Measurements from ENCODE around the gene AKR1D1. TPM values are rescaled to one million over a fixed set of nuclear protein-coding genes. Genes with fewer than 3 reads are reported as not detected.
"Not testable (repeated sequence)": the region's sequence is repeated elsewhere in the genome, so short reads cannot be mapped to it uniquely, and the experiment has no call there.

AKR1D1 gene, protein sequence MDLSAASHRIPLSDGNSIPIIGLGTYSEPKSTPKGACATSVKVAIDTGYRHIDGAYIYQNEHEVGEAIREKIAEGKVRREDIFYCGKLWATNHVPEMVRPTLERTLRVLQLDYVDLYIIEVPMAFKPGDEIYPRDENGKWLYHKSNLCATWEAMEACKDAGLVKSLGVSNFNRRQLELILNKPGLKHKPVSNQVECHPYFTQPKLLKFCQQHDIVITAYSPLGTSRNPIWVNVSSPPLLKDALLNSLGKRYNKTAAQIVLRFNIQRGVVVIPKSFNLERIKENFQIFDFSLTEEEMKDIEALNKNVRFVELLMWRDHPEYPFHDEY
- not detected for total RNA-seq

DNA sequence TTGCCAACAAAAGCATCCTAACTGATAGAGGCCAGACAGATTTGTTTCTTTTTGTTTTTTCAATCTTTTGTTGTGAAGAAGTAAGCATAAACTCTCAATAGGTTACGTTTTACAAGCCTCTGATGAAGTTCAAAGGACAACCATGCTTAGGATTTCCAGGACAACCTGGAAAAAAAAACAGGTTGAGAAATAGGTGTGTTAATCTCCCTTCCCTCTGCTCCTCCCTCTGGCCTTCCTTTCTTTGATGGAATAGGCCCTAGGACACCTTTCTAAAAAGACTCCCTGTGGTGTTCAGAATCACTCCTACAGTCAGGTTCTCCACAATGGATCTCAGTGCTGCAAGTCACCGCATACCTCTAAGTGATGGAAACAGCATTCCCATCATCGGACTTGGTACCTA lies at the start of gene AKR1D1:
AKR1D1 (plus strand) TSS at position 264 of the 400 bp plus-strand sequence; CDS start at position 324, 60 bp downstream.
- ATAC-seq (no peak), DNase-seq (ENCODE audit: low spot score) (no peak)
- intact Hi-C loops (cut with DNase I) = no loop called here

DNA sequence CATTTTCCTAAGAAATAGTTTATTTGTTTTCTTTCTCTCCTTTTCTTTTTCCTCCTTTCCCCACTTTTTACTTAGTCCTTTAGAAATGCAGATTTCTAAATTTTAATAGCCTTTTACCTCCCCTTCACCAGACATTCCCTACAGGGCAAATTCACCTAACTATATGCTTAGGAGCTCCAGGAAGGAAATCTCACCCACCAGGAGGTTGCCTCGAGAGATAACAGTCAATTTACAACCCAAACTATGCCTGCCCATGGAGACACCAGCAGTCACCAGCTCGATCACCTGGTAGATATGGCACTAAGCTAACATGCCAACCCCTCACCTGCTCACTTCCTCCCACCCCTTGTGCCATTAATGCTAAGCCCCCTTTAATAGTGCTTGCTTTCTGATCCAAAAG lies 49.2 kb upstream of the AKR1D1 start:
- intact Hi-C loops (cut with DNase I) = no loop called here
- DNase-seq (ENCODE audit: low spot score) (no peak), ATAC-seq (no peak)

DNA sequence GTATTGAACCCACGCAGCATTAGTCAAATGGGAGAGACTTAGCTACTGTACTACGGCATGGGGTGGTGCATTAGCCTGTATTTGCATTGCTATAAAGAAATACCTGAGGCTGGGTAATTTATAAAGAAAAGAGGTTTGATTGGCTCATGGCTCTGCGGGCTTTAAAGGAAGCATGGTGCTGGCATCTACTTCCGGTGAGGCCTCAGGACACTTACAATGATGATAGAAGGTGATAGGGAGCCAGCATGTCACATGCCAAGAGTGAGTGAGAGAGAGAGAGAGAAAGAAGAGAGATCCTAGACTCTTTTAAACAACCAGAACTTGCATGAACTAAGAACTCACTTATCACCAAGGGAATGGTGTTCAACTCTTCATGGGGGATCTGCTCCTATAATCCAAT lies 47.1 kb upstream of the AKR1D1 start:
- intact Hi-C loops (cut with DNase I) = no loop called here

DNA sequence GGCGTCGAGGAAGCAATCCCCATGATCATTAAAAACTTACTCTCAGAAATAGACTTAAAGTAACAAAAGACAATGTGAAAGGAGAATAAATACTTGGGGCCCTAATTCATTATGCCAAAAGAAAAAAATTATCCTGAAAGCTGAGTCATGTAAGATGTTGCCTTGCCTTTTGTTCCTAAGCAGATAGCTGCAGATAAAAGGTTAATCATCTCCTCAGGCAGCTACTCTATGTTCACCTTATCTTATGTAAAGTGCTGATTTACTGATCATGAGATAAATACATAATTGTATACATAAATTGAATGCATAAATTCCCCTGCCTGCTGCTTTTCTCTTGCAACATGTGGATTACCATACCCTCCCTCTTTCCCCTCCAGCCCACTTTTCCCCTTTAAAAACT lies 46.3 kb upstream of the AKR1D1 start:
- ATAC-seq (no peak), DNase-seq (ENCODE audit: low spot score) (no peak)
- intact Hi-C loops (cut with DNase I) = no loop called here

More for the DNA sequence above, 47.1 kb upstream of the AKR1D1 start:
- DNase-seq (ENCODE audit: low spot score) (no peak), ATAC-seq (no peak)

DNA sequence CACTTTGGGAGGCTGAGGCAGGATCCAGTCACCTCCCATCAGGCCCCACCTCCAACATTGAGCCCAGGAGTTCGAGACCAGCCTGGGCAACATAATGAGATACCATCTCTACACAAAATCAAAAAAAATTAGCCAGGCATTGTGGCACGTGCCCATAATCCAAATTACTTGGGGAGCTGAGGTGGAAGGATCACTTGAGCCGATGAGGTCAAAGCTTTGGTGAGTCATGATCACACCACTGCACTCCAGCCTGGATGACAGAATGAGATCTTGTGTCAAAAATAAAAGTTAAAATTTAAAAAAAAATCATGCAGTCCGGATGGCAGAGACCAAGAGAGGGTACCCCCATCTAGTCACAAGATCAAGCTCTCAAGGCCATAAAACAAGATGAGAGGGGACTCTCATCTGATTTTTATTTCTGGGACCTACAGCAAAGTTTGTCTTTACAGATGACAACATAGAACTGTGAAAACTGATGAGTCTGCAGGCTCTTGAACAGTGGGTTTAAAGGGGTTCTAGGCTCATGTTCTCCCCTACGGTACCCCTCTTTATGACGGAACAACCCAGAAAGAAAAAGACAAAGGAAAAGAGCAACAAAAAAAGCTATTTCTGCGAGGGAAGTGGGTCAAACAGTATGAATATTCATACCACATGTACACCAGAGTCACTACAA lies 45.4 kb upstream of the AKR1D1 start:
- intact Hi-C loops (cut with DNase I) = no loop called here
- DNase-seq (ENCODE audit: low spot score) (no peak), ATAC-seq (no peak)

DNA sequence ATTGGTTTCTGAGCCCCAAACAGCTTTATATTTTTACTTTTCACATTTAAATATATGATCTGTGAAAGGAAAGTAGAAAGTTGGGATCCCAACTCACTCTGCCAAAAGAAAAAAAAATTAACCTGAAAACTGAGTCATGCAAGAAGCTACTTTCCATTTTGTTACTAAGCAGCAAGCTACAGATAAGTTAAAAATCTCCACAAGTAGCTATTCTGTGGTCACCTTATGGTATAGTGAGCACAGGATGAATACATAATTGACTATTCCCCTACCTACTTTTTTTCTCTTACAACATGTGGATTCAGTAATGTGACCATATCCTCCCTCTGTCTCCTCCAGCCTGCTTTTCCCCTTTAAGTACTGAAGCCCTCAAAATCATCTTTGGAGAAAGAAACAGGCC lies 44.1 kb upstream of the AKR1D1 start:
- ATAC-seq (no peak), DNase-seq (ENCODE audit: low spot score) (no peak)
- intact Hi-C loops (cut with DNase I) = no loop called here

DNA sequence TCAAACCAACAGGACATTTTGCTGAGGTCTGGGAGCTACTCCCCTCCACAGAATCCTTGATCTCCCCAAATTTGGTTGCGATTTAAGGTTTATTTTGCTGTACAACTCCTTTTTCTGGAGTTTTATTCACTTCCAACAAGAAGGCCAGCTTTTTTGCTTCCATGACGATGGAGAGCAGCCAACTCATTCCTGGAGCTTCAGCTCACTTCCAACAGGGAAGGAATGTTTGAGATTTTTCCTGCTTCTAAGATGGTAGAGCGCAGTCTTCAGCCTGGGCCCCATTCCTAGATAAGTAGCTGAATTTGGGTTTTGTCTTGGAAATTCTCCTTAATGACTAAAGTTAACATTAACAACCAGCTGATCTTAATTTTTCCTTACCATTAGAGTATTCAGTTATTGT lies 43.5 kb upstream of the AKR1D1 start:
- DNase-seq (ENCODE audit: low spot score) (no peak), ATAC-seq (no peak)
- intact Hi-C loops (cut with DNase I) = no loop called here

DNA sequence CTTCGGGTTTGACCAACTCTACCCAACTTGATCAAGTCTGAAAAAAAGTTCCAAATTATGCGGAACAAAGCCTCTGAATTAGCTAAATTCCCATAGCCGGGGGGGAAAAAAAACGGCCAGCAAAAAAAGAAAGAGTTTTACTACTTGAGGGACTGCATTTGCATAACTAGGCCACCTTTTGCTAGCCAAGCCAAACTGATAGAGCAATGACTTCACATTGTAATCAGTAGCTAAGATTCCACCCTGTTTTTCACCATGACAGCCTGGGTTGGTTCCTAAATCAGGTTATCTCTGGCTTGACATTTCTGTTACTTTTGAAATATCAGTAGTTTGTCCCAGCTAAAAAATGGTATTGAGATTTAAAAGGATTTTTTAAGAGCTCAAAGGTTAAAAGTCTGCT lies 43.0 kb upstream of the AKR1D1 start:
- intact Hi-C loops (cut with DNase I) = no loop called here
- no peak for DNase-seq (ENCODE audit: low spot score)
- no peak for ATAC-seq

DNA sequence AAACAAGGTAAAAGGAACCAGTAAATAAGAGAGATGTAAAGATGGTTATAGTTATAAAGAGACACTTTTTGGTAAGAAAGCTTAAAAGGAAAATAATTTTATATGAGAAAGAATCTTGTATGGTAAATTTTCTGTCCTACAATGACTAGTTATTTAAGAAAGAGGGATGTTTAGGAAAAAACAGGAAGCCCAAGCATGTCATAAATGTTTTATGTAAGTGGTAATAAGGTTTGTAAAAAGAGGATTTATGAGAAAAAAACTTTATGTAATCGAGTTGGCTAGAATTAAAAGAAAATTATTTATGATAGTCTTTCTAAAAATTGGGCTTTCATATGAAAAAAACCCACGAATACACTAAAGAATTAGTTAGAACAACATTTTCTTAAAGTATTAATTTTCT lies 40.1 kb upstream of the AKR1D1 start:
- intact Hi-C loops (cut with DNase I) = no loop called here
- DNase-seq (ENCODE audit: low spot score) (no peak), ATAC-seq (no peak)

DNA sequence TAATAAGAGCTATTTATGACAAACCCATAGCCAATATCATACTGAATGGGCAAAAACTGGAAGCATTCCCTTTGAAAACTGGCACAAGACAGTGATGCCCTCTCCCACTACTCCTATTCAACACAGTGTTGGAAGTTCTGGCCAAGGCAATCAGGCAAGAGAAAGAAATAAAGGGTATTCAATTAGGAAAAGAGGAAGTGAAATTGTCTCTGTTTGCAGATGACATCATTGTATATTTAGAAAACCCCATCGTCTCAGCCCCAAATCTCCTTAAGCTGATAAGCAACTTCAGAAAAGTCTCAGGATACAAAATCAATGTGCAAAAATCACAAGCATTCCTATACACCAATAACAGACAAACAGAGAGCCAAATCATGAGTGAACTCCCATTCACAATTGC lies 36.2 kb upstream of the AKR1D1 start:
- ATAC-seq; DNase-seq (ENCODE audit: low spot score); intact Hi-C loops (cut with DNase I): not testable (repeated sequence)

DNA sequence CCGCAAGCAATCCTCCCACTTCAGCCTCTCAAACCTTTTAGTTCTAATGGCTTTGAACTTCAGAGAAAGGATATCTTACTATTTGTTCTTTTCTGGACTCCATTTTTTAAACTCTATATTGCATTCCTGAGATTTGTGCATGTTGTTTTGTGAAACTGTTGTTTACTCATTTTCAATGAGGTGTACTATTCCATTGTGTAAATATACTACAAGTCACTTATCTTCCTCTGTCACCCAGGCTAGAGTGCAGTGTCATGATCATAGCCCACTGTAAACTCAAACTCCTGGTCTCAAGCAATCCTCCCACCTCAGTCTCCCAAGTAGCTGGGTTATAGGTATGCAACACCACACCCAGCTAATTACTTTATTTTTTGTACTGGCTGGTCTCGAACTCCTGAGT lies 31.4 kb upstream of the AKR1D1 start:
- no peak for DNase-seq (ENCODE audit: low spot score)
- no peak for ATAC-seq
- intact Hi-C loops (cut with DNase I) = no loop called here

DNA sequence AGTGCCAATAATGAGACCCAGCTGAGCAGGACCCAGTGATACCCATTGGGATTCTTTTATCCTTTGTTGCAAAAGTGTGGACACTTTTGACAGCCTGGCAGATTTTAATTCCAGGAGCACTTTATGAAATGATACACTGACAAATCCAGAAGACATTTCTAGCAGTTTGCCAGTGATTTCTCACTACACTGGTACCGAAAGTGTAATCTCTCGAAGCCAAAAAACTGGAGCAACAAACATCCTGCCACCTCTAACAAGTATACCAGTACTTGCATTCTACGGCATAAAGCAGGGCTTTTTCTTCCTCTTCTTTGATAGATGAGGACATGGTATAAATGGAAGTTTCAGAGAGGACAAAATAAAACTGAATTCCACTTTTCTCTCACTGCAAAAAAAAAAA lies 28.4 kb upstream of the AKR1D1 start:
- DNase-seq (ENCODE audit: low spot score) (no peak), ATAC-seq (no peak)
- intact Hi-C loops (cut with DNase I) = no loop called here

DNA sequence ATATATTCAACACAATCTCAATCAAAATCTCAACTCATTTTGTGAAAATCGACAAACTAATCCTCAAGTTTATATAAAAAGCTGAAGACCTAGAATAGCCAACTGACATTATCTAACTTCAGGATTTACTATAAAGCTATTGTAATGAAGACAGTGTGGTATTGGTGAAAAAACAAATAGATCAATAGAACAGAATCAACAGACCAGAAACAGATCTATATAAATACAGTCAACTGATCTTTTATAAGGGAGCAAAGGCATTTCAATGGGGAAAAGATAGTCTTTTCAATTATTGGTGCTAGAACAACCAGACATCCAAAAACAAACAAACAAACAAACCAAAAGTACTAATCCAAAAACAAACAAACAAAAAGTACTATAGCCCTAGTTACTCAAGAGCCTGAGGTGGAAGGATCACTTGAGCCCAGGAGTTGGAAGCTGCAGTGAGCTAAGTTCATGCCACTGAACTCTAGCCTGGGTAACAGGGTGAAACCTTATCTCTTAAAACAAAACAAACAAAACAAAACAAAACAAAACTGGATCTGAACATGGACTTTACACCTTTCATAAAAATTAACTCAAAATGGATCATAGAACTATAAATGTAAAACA lies 26.6 kb upstream of the AKR1D1 start:
- intact Hi-C loops (cut with DNase I) = no loop called here
- no peak for ATAC-seq
- DNase-seq (ENCODE audit: low spot score) = no peak

DNA sequence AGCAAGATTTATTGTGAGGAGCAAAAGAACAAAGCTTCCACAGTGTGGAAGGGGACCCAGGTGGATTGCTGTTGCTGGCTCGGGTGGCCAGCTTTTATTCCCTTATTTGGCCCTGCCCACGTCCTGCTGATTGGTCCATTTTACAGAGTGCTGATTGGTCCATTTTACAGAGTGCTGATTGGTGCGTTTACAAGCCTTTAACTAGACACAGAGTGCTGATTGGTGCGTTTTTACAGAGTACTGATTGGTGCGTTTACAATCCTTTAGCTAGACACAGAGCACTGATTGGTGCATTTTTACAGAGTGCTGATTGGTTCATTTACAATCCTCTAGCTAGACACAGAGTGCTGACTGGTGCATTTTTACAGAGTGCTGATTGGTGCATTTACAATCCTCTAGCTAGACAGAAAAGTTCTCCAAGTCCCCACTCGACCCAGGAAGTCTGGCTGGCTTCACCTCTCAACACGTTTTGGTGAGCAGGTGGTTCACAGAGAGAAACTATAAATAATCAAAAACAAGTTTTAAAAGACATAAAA lies 24.5 kb upstream of the AKR1D1 start:
- intact Hi-C loops (cut with DNase I); DNase-seq (ENCODE audit: low spot score); ATAC-seq: not testable (repeated sequence)

DNA sequence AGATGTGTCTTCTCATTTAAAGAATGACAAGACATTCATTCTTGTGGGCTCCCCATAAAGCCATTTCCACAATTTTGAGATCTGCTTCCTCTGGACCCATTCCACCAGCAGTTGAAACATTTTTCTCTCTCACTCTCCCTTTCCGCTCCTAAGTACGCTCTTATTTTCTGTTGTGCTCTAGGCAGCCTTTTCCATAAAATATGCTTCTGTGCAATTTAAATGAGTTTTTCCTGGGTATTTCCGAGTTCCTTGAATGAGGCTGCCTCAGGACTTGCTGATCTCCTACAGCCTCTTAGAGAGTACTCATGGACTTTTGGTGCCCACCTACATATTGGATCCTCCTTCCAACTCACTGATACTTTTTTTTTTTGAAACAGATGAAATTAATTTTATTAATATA lies 23.6 kb upstream of the AKR1D1 start:
- DNase-seq (ENCODE audit: low spot score) (no peak), ATAC-seq (no peak)
- intact Hi-C loops (cut with DNase I) = no loop called here

DNA sequence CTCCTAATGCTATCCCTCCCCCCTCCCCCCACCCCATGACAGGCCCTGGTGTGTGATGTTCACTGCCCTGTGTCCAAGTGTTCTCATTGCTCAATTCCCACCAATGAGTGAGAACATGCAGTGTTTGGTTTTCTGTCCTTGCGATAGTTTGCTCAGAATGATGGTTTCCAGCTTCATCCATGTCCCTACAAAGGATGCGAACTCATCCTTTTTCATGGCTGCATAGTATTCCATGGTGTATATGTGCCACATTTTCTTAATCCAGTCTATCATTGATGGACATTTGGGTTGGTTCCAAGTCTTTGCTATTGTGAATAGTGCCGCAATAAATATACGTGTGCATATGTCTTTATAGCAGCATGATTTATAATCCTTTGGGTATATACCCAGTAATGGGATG lies 20.6 kb upstream of the AKR1D1 start:
- intact Hi-C loops (cut with DNase I); DNase-seq (ENCODE audit: low spot score); ATAC-seq: not testable (repeated sequence)

DNA sequence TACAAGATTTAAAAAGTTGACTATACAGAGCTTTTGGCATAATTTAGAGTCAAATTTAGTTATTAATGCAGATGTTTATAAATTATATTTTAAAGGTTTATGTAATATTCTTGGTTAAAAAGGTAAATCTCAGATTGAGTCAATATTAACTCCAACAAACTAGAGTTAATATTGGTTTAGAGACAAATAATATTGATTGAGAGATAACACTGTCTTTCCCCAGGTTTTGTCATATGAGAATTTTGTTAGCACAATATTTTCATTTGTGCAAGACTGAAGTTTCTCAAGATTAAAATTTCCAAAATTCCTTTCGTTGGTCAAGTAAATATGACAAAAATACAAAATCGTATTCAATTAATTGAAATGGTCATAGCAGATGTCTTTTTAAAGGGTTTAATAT lies 12.9 kb upstream of the AKR1D1 start:
- no peak for DNase-seq (ENCODE audit: low spot score)

DNA sequence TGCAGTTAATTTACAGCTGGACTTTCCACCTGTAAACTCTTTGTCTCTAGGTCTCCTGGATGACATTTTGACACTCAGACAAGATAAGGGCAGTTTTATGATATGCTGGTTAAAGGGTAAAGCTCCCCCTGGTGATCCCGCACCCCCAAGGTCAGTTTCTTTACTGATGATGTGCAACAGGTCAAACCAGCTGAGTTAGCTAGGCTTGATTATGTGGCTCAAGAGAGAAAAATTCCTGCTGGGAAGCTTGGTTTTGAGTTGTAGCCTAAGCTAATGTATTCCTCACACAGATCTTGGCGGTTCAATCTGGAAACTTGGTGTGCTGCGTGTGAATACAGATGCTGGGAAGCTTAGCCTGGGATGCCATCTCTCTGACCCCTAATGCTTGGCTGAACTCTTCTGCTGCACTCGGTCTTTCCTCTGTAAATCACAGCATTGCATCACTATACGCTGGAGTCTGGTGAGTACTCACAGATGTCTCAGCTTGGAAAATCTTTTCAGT lies 11.4 kb upstream of the AKR1D1 start:
- intact Hi-C loops (cut with DNase I) = no loop called here
- DNase-seq (ENCODE audit: low spot score) = no peak
- ATAC-seq = peak; percentile 67

More for the DNA sequence above, 12.9 kb upstream of the AKR1D1 start:
- no peak for ATAC-seq
- intact Hi-C loops (cut with DNase I) = no loop called here

DNA sequence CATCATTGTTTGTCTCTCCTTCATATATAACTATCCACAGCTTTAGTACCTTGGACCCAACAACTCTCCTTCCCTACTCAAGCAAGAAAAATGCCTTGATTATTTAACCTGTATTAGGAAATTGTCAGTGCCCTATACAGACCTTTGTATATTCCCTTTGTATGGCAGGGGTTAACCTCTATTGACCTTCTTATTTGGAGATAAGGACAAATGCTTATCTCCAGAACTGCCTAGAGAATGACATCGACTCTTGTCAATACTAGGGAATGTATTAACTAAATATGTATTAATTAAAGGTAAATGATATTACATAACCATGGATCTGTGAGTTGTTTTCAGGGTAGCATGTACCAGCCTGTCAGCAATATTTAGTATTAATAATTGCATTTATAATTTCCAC lies 10.4 kb upstream of the AKR1D1 start:
- ATAC-seq (no peak), DNase-seq (ENCODE audit: low spot score) (no peak)
- intact Hi-C loops (cut with DNase I) = no loop called here

DNA sequence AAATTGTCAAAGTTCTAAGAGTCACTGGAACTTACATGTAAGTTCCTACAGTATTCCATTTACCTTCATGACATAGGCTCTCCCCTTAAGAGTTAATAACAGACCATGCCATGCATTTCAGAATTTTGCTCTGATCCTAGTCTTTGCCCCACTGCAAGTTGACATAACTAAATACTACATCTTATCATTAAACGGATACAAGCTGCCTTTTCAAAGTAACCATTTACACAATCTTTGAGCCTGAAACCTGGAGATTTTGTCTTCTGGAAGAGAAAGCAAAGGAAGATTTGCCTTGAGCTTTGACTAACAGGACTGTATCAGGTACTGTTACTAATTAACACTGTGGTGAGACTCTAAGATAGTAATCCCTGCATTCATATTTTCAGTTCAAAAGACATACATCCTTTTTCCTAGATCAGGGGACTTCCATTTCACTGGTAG lies 9.3 kb upstream of the AKR1D1 start:
- DNase-seq (ENCODE audit: low spot score) (no peak), ATAC-seq (no peak)
- intact Hi-C loops (cut with DNase I) = no loop called here
